Fibroblast of skin of left quadriceps (primary cell): Measurements from ENCODE around the gene SLC2A10.

Source experiments
- DNase-seq, 2 experiments: peaks; one replicate each; pipeline ENCODE4 v3.0.0-alpha.2; 2013; ENCODE audit warnings: low read depth in 2 of 2

The SLC2A10 gene

GRCh38 chr20:46770330-46771194, 61.1 kb downstream of the SLC2A10 start:
- no peak for DNase-seq

GRCh38 chr20:46771195-46771588, 61.7 kb downstream of the SLC2A10 start:
- no peak for DNase-seq

GRCh38 chr20:46772901-46773300, 63.5 kb downstream of the SLC2A10 start:
- DNase-seq = no peak

- no peak for DNase-seq
Measured at GRCh38 chr20:46773680-46774079, 64.2 kb downstream of the SLC2A10 start.

- DNase-seq = no peak
Measured at GRCh38 chr20:46774236-46774635, 64.8 kb downstream of the SLC2A10 start.

GRCh38 chr20:46774943-46775560, 65.6 kb downstream of the SLC2A10 start:
- no peak for DNase-seq

- DNase-seq = no peak
Measured at GRCh38 chr20:46775806-46776205, 66.4 kb downstream of the SLC2A10 start.

GRCh38 chr20:46777331-46777730, 67.9 kb downstream of the SLC2A10 start:
- DNase-seq = no peak

GRCh38 chr20:46779831-46780230, 70.4 kb downstream of the SLC2A10 start:
- no peak for DNase-seq

- no peak for DNase-seq
Measured at GRCh38 chr20:46784436-46785127, 75.1 kb downstream of the SLC2A10 start.
